Right lobe of liver (tissue), 6 donors: Measurements from ENCODE around the gene SMC1B. TPM values are rescaled to one million over a fixed set of nuclear protein-coding genes. Genes with fewer than 3 reads are reported as not detected.
A peak's percentile ranks its signal among the peaks of the same experiment; 100 is the strongest.
"Not testable (repeated sequence)": the region's sequence is repeated elsewhere in the genome, so short reads cannot be mapped to it uniquely, and the experiment has no call there.

Source experiments
- ATAC-seq, 4 donors: fragments of 200-7000 bp; cut with Tn5 transposase; one replicate each; pipeline ENCODE4 v1.9.1; 2020; ENCODE audit warnings: mild to moderate bottlenecking in 4 of 4, moderate library complexity in 4 of 4
- DNase-seq, 3 donors: peaks; one replicate each; pipeline ENCODE4 v3.0.0-alpha.2; 2020
- H3K27ac ChIP-seq, 3 donors: fragments of 200-600 bp; one replicate each; pipeline ENCODE4 v1.8.0; 2022
- H3K27me3 ChIP-seq, 2 donors: fragments of 200-600 bp; one replicate each; pipeline ENCODE4 v1.8.0; 2022
- H3K36me3 ChIP-seq, 4 donors: fragments of 200-600 bp; sonication (generic) in 1 of 4; one replicate each; pipeline versions ENCODE4 v1.5.1 to v1.8.0; 2017 to 2022; ENCODE audit warnings: control low read depth in 1 of 4
- H3K4me1 ChIP-seq, 4 donors: fragments of 200-600 bp; sonication (generic) in 1 of 4; one replicate each; pipeline versions ENCODE4 v1.5.1 to v1.8.0; 2017 to 2022; ENCODE audit warnings: control low read depth in 1 of 4
- H3K4me3 ChIP-seq, 3 donors: fragments of 200-600 bp; one replicate each; pipeline ENCODE4 v1.8.0; 2022
- H3K9me3 ChIP-seq, 4 donors: fragments of 200-600 bp; sonication (generic) in 1 of 4; one replicate each; pipeline versions ENCODE4 v1.5.1 to v1.8.0; 2017 to 2022; ENCODE audit warnings: control low read depth in 1 of 4
- POLR2A ChIP-seq: fragments of 450-650 bp; IDR thresholded peaks from one replicate; pipeline ENCODE4 v1.6.1; 2017; ENCODE audit warnings: antibody characterized with exemption, mild to moderate bottlenecking
- WGBS: methylation state at CpG from one replicate; pipeline ENCODE4 v1.1.6; 2018; ENCODE audit warnings: low coverage, low lambda C conversion rate; ENCODE audit not compliant: insufficient coverage; ENCODE audit errors: missing lambda C conversion rate; 5-methylcytosine and 5-hydroxymethylcytosine counted together
- intact Hi-C, 2 donors: fragments of 100-400 bp; cut with DNase I; formaldehyde crosslinking; loops; one replicate each; pipeline versions ENCODE4 v1.11.2 to v1.14.1; 2022
- total RNA-seq, 6 experiments: library from RNA; depleted of rRNA in 2 of 6; stranded (reverse); fragments of >200 nt in 2 of 6; fragmentation: NEBNext Ultra II Directional in 3 of 6; extraction: Animal tissue kit (Norgen Biotek cat#: 25700) in 3 of 6; gene quantifications; one replicate each; pipeline versions ENCODE4 v1.1.0 to v1.2.4, GENCODE V29; 2016 to 2023
- TF ChIP-seq, protein P1 (sequence below), 4 donors: fragments of 200-600 bp in 3 of 4; fragments of 450-650 bp in 1 of 4; IDR thresholded peaks; one replicate each; pipeline versions ENCODE4 v1.5.1 to v1.8.0; 2016 to 2022; ENCODE audit warnings: antibody characterized with exemption in 4 of 4, mild to moderate bottlenecking in 2 of 4
- donor health status: DM: no; HTN: yes; CAD: no.
- donor health status: DM: no; HTN: no; CAD: no.
- donor health status: DM: no; HTN: no; CAD: no.
- donor health status: DM: no; HTN: yes; CAD: no.
- donor health status: DM: no; HTN: yes; CAD: no.

SMC1B gene
- total RNA-seq, 6 experiments from 2014 or later, result not detected

DNA sequence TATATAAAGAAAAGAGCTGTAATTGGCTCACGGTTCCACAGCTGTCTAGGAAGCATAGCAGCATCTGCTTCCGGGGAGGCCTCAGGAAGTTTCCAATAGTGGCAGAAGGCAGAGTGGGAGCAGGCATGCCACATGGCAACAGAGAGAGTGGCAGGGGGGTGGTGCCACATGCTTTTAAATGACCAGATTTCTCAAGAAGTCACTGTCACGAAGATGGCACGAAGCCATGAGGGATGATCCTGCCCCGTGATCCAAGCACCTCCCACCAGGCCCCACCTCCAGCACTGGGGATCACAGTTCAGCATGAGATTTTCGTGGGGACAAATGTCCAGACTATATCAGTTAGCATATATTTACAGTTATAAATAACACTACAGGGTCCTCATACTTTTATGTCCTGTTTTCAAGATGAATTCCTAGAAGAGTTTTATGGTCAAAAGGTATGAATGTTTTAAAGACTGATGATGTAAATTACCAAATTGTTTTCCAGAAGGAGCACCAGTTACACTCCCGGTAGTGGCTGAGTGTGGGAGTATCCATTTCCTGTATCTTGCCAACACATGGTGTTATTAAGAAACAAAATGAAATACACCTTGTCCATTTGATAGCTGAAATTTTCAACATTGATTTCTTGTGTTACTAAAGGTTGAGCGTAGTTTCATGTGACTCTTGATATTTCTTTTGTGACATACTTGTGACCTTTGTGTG, 84.4 kb downstream of the SMC1B start:
- intact Hi-C loops, result no loop called here
- peaks cover 0 to 15% (median 5%) of the 10 kb centered on the region in 4 donors for H3K4me1 ChIP-seq
- TF ChIP-seq, protein P1, sequence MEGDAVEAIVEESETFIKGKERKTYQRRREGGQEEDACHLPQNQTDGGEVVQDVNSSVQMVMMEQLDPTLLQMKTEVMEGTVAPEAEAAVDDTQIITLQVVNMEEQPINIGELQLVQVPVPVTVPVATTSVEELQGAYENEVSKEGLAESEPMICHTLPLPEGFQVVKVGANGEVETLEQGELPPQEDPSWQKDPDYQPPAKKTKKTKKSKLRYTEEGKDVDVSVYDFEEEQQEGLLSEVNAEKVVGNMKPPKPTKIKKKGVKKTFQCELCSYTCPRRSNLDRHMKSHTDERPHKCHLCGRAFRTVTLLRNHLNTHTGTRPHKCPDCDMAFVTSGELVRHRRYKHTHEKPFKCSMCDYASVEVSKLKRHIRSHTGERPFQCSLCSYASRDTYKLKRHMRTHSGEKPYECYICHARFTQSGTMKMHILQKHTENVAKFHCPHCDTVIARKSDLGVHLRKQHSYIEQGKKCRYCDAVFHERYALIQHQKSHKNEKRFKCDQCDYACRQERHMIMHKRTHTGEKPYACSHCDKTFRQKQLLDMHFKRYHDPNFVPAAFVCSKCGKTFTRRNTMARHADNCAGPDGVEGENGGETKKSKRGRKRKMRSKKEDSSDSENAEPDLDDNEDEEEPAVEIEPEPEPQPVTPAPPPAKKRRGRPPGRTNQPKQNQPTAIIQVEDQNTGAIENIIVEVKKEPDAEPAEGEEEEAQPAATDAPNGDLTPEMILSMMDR (IDR thresholded peaks at IDR 0.05), result no peak
- no peak for TF ChIP-seq POLR2A
- H3K36me3 ChIP-seq, result peaks cover 0 to 17% (median 0%) of the 10 kb centered on the region in 4 donors
- no peak overlapping the region for H3K4me3 ChIP-seq
- H3K27me3 ChIP-seq, result no peaks in the 10 kb centered on the region
- DNase-seq (peak; percentile 61 to 92 (median 88)), ATAC-seq (peak; percentile 81 to 86 (median 84))
- 23% methylated on average over 8 of the region's 8 CpGs for WGBS
- no peaks in the 10 kb centered on the region for H3K9me3 ChIP-seq
- peak overlapping the region in 2 of 3 donors; percentile 86 to 95 for H3K27ac ChIP-seq

DNA sequence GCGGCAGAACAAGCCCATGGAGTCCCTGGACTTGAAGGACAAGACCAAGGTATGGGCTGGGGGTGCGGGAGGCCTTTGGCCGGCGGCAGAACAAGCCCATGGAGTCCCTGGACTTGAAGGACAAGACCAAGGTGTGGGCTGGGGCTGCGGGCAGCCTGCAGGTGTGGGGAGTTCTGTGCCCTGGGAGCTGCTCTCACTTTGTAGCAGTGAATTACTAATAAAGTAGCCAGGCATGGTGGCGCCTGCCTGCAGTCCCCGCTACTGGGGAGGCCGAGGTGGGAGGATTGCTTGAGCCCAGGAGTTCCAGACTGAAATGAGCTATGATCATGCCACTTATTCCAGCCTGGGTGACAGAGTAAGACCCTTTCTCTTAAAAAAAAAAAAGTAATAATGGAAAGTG, 85.1 kb downstream of the SMC1B start:
- Histone ChIP-seq H3K27ac (peak overlapping the region in 2 of 3 donors; percentile 66 to 95), H3K36me3 (peaks cover 0 to 17% (median 0%) of the 10 kb centered on the region in 4 donors)
- WGBS, result 78% methylated on average over 5 of the region's 8 CpGs

DNA sequence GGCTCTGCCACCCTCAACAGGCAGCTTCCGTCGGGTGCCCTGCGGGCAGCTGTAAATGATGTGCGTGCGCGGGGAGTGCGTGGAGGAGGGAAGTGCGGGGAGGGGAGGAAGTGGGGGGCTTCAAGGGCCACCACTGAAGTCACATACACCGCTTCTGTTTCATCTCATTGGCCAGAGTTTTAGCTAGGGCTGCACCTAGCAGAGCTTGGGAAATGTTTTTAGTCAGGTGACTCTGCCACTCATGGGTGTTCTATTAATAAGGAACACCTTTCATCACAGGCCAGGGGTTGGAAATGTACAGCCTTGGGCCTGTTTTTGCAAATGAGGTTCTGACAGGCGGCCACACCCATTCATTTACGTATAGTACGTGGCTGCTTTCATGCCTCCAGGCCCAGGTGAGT, 89.1 kb downstream of the SMC1B start:
- H3K4me3 ChIP-seq, result no peak overlapping the region
- WGBS, result 100% methylated on average over 2 of the region's 12 CpGs
- intact Hi-C loops, result no loop called here
- ATAC-seq (no peak), DNase-seq (no peak)
- peaks cover 0 to 19% (median 4%) of the 10 kb centered on the region in 4 donors for H3K4me1 ChIP-seq
- no peaks in the 10 kb centered on the region for H3K36me3 ChIP-seq
- no peak for TF ChIP-seq POLR2A
- TF ChIP-seq, protein P1 (IDR thresholded peaks at IDR 0.05), result no peak
- no peaks in the 10 kb centered on the region for H3K9me3 ChIP-seq
- H3K27me3 ChIP-seq, result no peaks in the 10 kb centered on the region
- H3K27ac ChIP-seq, result no peak overlapping the region

More for the DNA sequence above, 85.1 kb downstream of the SMC1B start:
- intact Hi-C loops, H3K4me3 ChIP-seq, H3K27me3 ChIP-seq, DNase-seq, H3K9me3 ChIP-seq, ATAC-seq: not testable (repeated sequence)
- peaks cover 0 to 15% (median 5%) of the 10 kb centered on the region in 4 donors for H3K4me1 ChIP-seq

DNA sequence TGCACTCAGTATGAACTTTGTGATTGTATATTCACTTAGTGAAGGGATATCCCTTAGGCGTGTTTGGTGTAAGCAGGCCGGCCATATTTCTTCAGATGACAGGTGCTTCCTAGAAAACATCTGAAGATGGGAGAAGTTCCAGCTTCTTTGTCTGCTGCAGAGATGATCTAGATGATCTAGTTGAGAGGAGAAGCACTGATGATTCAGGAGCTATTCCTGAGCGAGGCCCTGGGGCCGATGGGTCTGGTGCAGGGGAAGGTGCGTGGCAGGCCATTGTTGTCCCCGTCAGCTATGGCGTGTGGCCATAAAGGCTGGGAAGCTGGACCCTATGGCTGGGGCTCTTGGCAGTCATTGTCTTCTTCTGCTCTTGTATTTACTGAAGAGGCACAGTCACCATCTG, 89.7 kb downstream of the SMC1B start:
- H3K36me3 ChIP-seq, result no peaks in the 10 kb centered on the region
- ATAC-seq (no peak), DNase-seq (no peak)
- peaks cover 0 to 16% (median 2%) of the 10 kb centered on the region in 4 donors for H3K4me1 ChIP-seq
- peak overlapping the region in 1 of 3 donors; percentile 49 for H3K4me3 ChIP-seq
- no peaks in the 10 kb centered on the region for H3K27me3 ChIP-seq
- 75% methylated on average over 4 of the region's 7 CpGs for WGBS
- TF ChIP-seq POLR2A, result no peak
- TF ChIP-seq, protein P1 (IDR thresholded peaks at IDR 0.05), result no peak
- intact Hi-C loops, result no loop called here
- H3K27ac ChIP-seq, result no peak overlapping the region
- H3K9me3 ChIP-seq, result no peaks in the 10 kb centered on the region

DNA sequence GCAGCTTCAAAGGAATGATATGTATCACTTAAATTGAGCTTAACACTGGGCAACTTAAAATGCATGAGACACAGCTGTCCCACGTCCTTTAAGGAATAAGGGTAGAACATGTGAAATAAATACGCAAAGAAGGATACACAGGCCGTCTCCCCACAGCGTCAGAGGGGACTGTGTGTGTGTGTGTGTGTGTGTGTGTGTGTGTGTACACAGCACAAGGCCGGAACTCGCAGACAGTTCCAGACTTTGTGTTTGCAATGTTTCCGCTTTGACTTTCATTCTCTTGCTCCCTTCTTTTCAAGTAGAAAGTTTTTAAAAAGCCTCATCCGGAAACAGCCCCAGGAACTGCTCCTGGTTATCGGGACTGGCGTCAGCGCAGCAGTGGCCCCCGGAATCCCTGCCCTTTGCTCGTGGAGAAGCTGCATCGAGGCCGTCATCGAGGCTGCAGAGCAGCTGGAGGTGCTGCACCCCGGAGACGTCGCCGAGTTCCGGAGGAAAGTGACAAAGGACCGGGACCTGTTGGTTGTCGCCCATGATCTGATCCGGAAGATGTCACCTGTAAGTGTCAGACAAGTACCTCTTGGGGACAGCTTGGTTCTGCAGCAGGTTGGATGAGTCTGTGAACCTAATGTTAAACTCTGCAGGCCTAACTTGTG, 90.4 kb downstream of the SMC1B start:
- intact Hi-C loops, result no loop called here
- 40% methylated on average over 15 of the region's 24 CpGs for WGBS
- Histone ChIP-seq H3K9me3 (no peaks in the 10 kb centered on the region), H3K4me3 (peak overlapping the region in 2 of 3 donors; percentile 24 to 49), H3K27me3 (no peaks in the 10 kb centered on the region), H3K4me1 (peaks cover 0 to 14% (median 0%) of the 10 kb centered on the region in 4 donors), H3K36me3 (no peaks in the 10 kb centered on the region), H3K27ac (peak overlapping the region in 1 of 3 donors; percentile 65)
- TF ChIP-seq POLR2A, result peak; percentile 9
- TF ChIP-seq, protein P1 (IDR thresholded peaks at IDR 0.05), result no peak
- ATAC-seq, result peak; percentile 71 to 88 (median 72)
- DNase-seq, result peak in 2 of 3 donors; percentile 66 to 68
